ENCODE measurements around the gene TBX10.

- TF ChIP-seq CTCF (IDR thresholded peaks at IDR 0.05; ENCODE audit: insufficient read depth, low read length, poor library complexity, severe bottlenecking) (no peak), EZH2phosphoT487 (conservative IDR thresholded peaks at IDR 0.05; ENCODE audit: low read length) (no peak)
Measured at GRCh38 chr11:67673902-67674301, 34.3 kb upstream of the TBX10 start.
